Lung (tissue), 12 donors: ENCODE results near the gene MAPKAP1. TPM values are rescaled to one million over a fixed set of nuclear protein-coding genes. Genes with fewer than 3 reads are reported as not detected.

Experiments
- ATAC-seq: fragments of 200-7000 bp; cut with Tn5 transposase; one replicate; pipeline ENCODE4 v1.9.1; 2020; ENCODE audit warnings: moderate number of reproducible peaks; ENCODE audit not compliant: insufficient read depth, low FRiP score
- DNase-seq, 3 donors: peaks; one replicate each; pipeline ENCODE4 v3.0.0-alpha.2; 2013 to 2017
- H3K27ac ChIP-seq, 2 donors: one replicate each; pipeline ENCODE4 v1.5.1; 2013; ENCODE audit warnings: mild to moderate bottlenecking in 2 of 2, moderate library complexity in 2 of 2, control low read depth in 1 of 2, inconsistent platforms in 1 of 2, low read depth in 1 of 2, low read length in 1 of 2
- H3K27me3 ChIP-seq, 3 donors: one replicate each; pipeline ENCODE4 v1.5.1; 2013; ENCODE audit warnings: low read length in 2 of 3; ENCODE audit not compliant: control insufficient read depth in 3 of 3, insufficient read depth in 3 of 3
- H3K36me3 ChIP-seq, 4 donors: one replicate each; pipeline ENCODE4 v1.5.1; 2013; ENCODE audit warnings: low read length in 4 of 4, mild to moderate bottlenecking in 1 of 4, moderate library complexity in 1 of 4; ENCODE audit not compliant: control insufficient read depth in 4 of 4, insufficient read depth in 4 of 4
- H3K4me1 ChIP-seq, 5 donors: one replicate each; pipeline ENCODE4 v1.5.1; 2013; ENCODE audit warnings: low read length in 5 of 5, mild to moderate bottlenecking in 2 of 5, moderate library complexity in 1 of 5; ENCODE audit not compliant: control insufficient read depth in 5 of 5, insufficient read depth in 5 of 5
- H3K4me3 ChIP-seq: one replicate; pipeline ENCODE4 v1.5.1; 2013; ENCODE audit warnings: mild to moderate bottlenecking, control low read depth, moderate library complexity
- H3K9ac ChIP-seq, 2 donors: one replicate each; pipeline ENCODE4 v1.5.1; 2013; ENCODE audit warnings: low read length in 2 of 2, control low read depth in 1 of 2; ENCODE audit not compliant: insufficient read depth in 1 of 2
- H3K9me3 ChIP-seq, 4 donors: one replicate each; pipeline ENCODE4 v1.5.1; 2013; ENCODE audit warnings: low read length in 3 of 4, mild to moderate bottlenecking in 1 of 4, moderate library complexity in 1 of 4; ENCODE audit not compliant: control insufficient read depth in 4 of 4, insufficient read depth in 3 of 4
- CTCF ChIP-seq: IDR thresholded peaks from 2 replicates; pipeline ENCODE4 v1.5.1; 2012; ENCODE audit warnings: mild to moderate bottlenecking; ENCODE audit errors: control extremely low read depth, extremely low read depth
- WGBS, 2 donors: extraction: QIAGEN DNeasy Blood & Tissue Kit; methylation state at CpG; one replicate each; pipeline ENCODE4 v1.1.7; 2013; 5-methylcytosine and 5-hydroxymethylcytosine counted together
- polyA plus RNA-seq, 2 donors: library from polyadenylated mRNA; stranded (reverse); fragments of 200-250 nt; gene quantifications; one replicate each; pipeline ENCODE4 v1.2.1, GENCODE V29; 2013
- total RNA-seq, 2 donors: library from RNA; depleted of rRNA in 1 of 2; stranded (reverse); fragments of >200 nt in 1 of 2; gene quantifications; one replicate each; pipeline ENCODE4 v1.2.1, GENCODE V29; 2014 to 2021
- donor health status: control.
- donor health status: control.
- donor health status: Bipolar disorder and iron deficiency.
- donor health status: healthy.
- donor health status: DM: yes; HTN: yes; CAD: no.

MAPKAP1 gene
- total and polyA plus RNA-seq, 4 donors, result 53.0 to 83.3 (median 66.7) TPM

- DNase-seq (no peak), ATAC-seq (no peak)
- WGBS, 2 donors, result 86 to 93% methylated on average over 8 of the region's 8 CpGs
- Histone ChIP-seq H3K4me3 (no peak overlapping the region), H3K9me3 (no peaks in the 10 kb centered on the region), H3K9ac (no peak overlapping the region), H3K27me3 (no peaks in the 10 kb centered on the region), H3K27ac (no peak overlapping the region), H3K36me3 (no peaks in the 10 kb centered on the region), H3K4me1 (peaks cover 0 to 11% (median 4%) of the 10 kb centered on the region in 5 donors)
- TF ChIP-seq CTCF, result no peak
Observed at GRCh38 chr9:125495172-125496119, 211.6 kb downstream of the MAPKAP1 start.

- Histone ChIP-seq H3K4me1 (peaks cover 0 to 11% (median 4%) of the 10 kb centered on the region in 5 donors), H3K9ac (no peak overlapping the region), H3K36me3 (no peaks in the 10 kb centered on the region), H3K9me3 (no peaks in the 10 kb centered on the region), H3K4me3 (no peak overlapping the region), H3K27me3 (no peaks in the 10 kb centered on the region), H3K27ac (no peak overlapping the region)
- no peak for TF ChIP-seq CTCF
- no peak for DNase-seq
- no peak for ATAC-seq
- 93 to 97% methylated on average over 1 of the region's 1 CpG for WGBS, 2 donors
Observed at GRCh38 chr9:125494653-125494915, 212.4 kb downstream of the MAPKAP1 start.

- no peak for ATAC-seq
- Histone ChIP-seq H3K9ac (no peak overlapping the region), H3K36me3 (no peaks in the 10 kb centered on the region), H3K27ac (no peak overlapping the region), H3K9me3 (no peaks in the 10 kb centered on the region), H3K4me1 (peaks cover 0 to 11% (median 4%) of the 10 kb centered on the region in 5 donors), H3K27me3 (no peaks in the 10 kb centered on the region), H3K4me3 (no peak overlapping the region)
- TF ChIP-seq CTCF, result no peak
- 95 to 96% methylated on average over 12 of the region's 12 CpGs for WGBS, 2 donors
- no peak for DNase-seq
Observed at GRCh38 chr9:125493881-125494652, 212.9 kb downstream of the MAPKAP1 start.
